IPS-20b (cell line): ENCODE results near the gene EHMT1.

ENCODE experiments used
- H3K27ac ChIP-seq: one replicate; pipeline ENCODE4 v1.5.1; 2013; ENCODE audit warnings: low read length
- H3K27me3 ChIP-seq: 2 replicates; pipeline ENCODE4 v1.6.1; 2013; ENCODE audit warnings: mild to moderate bottlenecking, low read length, inconsistent platforms; ENCODE audit not compliant: insufficient read depth
- H3K36me3 ChIP-seq: 2 replicates; pipeline ENCODE4 v1.6.1; 2013; ENCODE audit warnings: low read depth, mild to moderate bottlenecking, inconsistent platforms, low read length, moderate library complexity; ENCODE audit not compliant: insufficient read depth
- H3K4me1 ChIP-seq: 2 replicates; pipeline ENCODE4 v1.6.1; 2013; ENCODE audit warnings: mild to moderate bottlenecking, control low read depth, inconsistent platforms, low read length, moderate library complexity; ENCODE audit not compliant: insufficient read depth
- H3K4me3 ChIP-seq: 2 replicates; pipeline ENCODE4 v1.5.1; 2013; ENCODE audit warnings: mild to moderate bottlenecking, low read length, inconsistent platforms
- H3K9ac ChIP-seq: 2 replicates; pipeline ENCODE4 v1.6.1; 2013; ENCODE audit warnings: low read depth, mild to moderate bottlenecking, inconsistent platforms, low read length, moderate library complexity
- H3K9me3 ChIP-seq: 2 replicates; pipeline ENCODE4 v1.6.1; 2013; ENCODE audit warnings: mild to moderate bottlenecking, low read depth, low read length, inconsistent platforms; ENCODE audit not compliant: insufficient read depth

The EHMT1 gene

GRCh38 chr9:137610944-137611343 is 7.9 kb upstream of the EHMT1 start:
- Histone ChIP-seq H3K9ac (no peak overlapping the region), H3K4me3 (no peak overlapping the region), H3K9me3 (no peaks in the 10 kb centered on the region), H3K4me1 (peaks cover 7% of the 10 kb centered on the region; the same call in 1 of the 2 replicates), H3K27me3 (peaks cover 9% of the 10 kb centered on the region), H3K27ac (no peak overlapping the region), H3K36me3 (peaks cover 21% of the 10 kb centered on the region)

GRCh38 chr9:137611623-137612609 is 6.9 kb upstream of the EHMT1 start:
- peaks cover 30% of the 10 kb centered on the region for H3K36me3 ChIP-seq
- H3K4me3 ChIP-seq: no peak overlapping the region
- no peaks in the 10 kb centered on the region for H3K9me3 ChIP-seq
- H3K27ac ChIP-seq: no peak overlapping the region
- no peak overlapping the region for H3K9ac ChIP-seq
- H3K27me3 ChIP-seq: peaks cover 2% of the 10 kb centered on the region
- peaks cover 7% of the 10 kb centered on the region; the same call in 1 of the 2 replicates for H3K4me1 ChIP-seq

GRCh38 chr9:137612741-137613142 is 6.1 kb upstream of the EHMT1 start:
- Histone ChIP-seq H3K27ac (no peak overlapping the region), H3K4me3 (no peak overlapping the region), H3K9me3 (no peaks in the 10 kb centered on the region), H3K9ac (no peak overlapping the region), H3K36me3 (peaks cover 34% of the 10 kb centered on the region), H3K27me3 (no peaks in the 10 kb centered on the region), H3K4me1 (peaks cover 10% of the 10 kb centered on the region)

DNA sequence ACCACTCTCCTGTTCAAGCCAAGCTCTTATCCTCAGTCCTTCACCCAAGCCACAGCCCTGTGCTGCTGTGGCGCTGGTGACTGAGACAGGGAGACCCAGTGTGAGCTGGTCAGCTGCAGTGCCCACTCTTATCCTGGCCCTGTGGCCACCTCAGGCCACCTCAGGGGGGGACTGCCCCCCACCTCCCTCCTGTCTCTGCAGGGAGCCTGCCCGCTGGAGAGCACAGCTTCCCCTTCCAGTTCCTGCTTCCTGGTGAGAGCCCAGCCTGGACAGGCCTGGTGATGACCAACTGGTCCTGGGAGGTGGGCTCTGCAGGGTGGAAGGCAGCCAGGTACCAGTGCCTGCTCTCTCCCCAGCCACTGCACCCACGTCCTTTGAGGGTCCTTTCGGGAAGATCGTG is 5.5 kb upstream of the EHMT1 start:
- no peaks in the 10 kb centered on the region for H3K27me3 ChIP-seq
- H3K9ac ChIP-seq: no peak overlapping the region
- H3K9me3 ChIP-seq: no peaks in the 10 kb centered on the region
- H3K27ac ChIP-seq: no peak overlapping the region
- H3K4me3 ChIP-seq: no peak overlapping the region
- H3K36me3 ChIP-seq: peaks cover 34% of the 10 kb centered on the region
- H3K4me1 ChIP-seq: peaks cover 11% of the 10 kb centered on the region

- no peak overlapping the region for H3K9ac ChIP-seq
- H3K4me1 ChIP-seq: peaks cover 11% of the 10 kb centered on the region
Observed at GRCh38 chr9:137613738-137614523, 4.9 kb upstream of the EHMT1 start.

GRCh38 chr9:137614631-137615386 is 4.0 kb upstream of the EHMT1 start:
- peaks cover 11% of the 10 kb centered on the region for H3K4me1 ChIP-seq
- H3K9me3 ChIP-seq: no peaks in the 10 kb centered on the region
- H3K27me3 ChIP-seq: no peaks in the 10 kb centered on the region
- H3K27ac ChIP-seq: no peak overlapping the region
- H3K4me3 ChIP-seq: no peak overlapping the region
- no peak overlapping the region for H3K9ac ChIP-seq
- H3K36me3 ChIP-seq: peaks cover 34% of the 10 kb centered on the region

More at GRCh38 chr9:137613738-137614523, 4.9 kb upstream of the EHMT1 start:
- no peaks in the 10 kb centered on the region for H3K27me3 ChIP-seq
- no peaks in the 10 kb centered on the region for H3K9me3 ChIP-seq
- H3K27ac ChIP-seq: no peak overlapping the region
- peaks cover 34% of the 10 kb centered on the region for H3K36me3 ChIP-seq
- no peak overlapping the region for H3K4me3 ChIP-seq

DNA sequence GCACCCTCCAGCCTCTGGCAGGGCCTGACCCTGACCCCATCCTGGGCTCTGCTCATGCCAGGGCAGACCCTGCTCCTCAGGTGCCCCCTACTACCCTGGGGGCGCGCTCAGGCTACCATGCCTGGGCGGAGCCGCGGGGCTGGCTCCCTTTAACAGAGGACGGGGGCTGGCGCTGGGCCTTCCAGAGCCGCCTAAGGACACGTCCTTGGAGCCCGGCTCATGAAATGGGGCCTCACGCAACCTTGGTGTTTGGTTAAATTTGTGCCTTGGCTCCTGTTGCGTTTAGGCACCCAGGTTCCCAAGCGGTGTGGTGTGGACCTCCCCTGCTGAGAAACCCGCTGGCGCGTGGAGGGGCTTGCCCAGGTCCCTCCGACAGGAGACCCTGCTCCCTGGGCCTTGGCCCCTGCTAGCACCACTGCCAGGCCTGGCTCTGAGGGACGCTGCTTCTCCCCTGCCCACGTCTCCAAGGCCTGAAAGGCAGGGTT is 3.4 kb upstream of the EHMT1 start:
- no peaks in the 10 kb centered on the region for H3K9me3 ChIP-seq
- H3K9ac ChIP-seq: no peak overlapping the region
- H3K4me1 ChIP-seq: peaks cover 15% of the 10 kb centered on the region
- H3K36me3 ChIP-seq: peaks cover 35% of the 10 kb centered on the region
- no peak overlapping the region for H3K4me3 ChIP-seq
- no peak overlapping the region for H3K27ac ChIP-seq
- H3K27me3 ChIP-seq: no peaks in the 10 kb centered on the region

DNA sequence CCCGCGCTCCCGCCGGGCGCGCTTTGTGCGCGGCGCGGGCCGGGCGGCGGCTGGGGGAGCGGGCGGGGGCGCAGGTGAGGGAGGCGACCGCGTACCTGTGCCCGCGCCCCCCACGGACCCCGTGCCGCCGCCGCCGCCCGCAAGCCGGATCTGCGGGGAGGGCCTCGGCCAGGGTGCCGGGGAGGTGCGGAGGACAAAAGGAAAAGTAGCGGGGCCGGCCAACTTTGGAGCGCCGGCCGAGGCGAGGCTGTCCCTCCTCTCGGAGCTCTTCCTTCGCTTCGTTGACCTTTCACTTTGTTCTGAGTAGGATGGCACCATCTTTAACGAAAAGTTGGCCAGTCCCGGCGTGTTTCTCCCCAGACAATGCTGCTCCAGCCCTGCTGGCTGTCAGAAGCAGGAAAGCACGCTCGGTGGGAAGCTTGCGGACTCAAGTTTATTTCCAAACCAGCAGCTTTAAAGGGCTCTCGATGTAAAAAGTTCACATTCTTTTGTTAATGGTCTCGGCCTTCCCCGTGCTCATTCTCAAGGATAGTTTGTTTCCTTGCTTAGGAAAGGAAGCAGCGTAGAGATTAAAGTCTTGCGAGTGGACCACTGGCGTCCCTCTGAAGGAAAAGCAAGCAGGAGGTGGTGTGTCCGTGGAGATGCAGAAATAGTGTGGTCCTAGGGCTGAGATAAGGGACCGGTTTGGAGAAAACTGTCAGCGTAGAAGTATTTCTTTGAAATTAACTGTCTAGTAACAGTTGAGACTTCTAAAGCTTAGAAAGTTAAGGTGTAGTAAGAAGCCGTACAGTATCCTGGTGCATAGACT is 639 bp downstream of the EHMT1 start:
- Histone ChIP-seq H3K27ac (peak overlapping the region; percentile 21), H3K9ac (peak overlapping the region; percentile 94), H3K36me3 (peaks cover 37% of the 10 kb centered on the region), H3K4me1 (peaks cover 10% of the 10 kb centered on the region; the same call in 1 of the 2 replicates), H3K4me3 (peak overlapping the region; percentile 95), H3K27me3 (no peaks in the 10 kb centered on the region), H3K9me3 (no peaks in the 10 kb centered on the region)

DNA sequence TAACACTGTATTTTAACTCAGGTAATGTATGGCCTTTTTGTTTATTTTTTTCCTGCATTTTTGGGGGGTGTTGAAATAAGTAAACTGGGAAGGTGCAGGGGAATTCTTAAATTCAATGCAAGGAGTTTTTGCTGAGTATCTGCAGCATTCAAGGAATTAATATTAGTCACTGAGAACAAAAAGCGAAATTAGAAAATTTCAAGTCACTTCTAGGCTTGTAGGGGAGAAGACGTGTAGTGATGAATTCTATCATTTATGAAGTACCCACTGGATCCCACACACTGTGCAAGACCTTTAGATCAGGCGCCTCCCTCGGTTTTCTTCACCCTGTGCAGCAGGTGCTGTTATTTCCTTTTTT is 1.2 kb downstream of the EHMT1 start:
- peak overlapping the region; percentile 94 for H3K9ac ChIP-seq
- H3K27me3 ChIP-seq: no peaks in the 10 kb centered on the region
- H3K4me1 ChIP-seq: peaks cover 10% of the 10 kb centered on the region; the same call in 1 of the 2 replicates
- peak overlapping the region; percentile 95 for H3K4me3 ChIP-seq
- no peak overlapping the region for H3K27ac ChIP-seq
- H3K9me3 ChIP-seq: no peaks in the 10 kb centered on the region
- H3K36me3 ChIP-seq: peaks cover 32% of the 10 kb centered on the region

- H3K4me1 ChIP-seq: peaks cover 10% of the 10 kb centered on the region; the same call in 1 of the 2 replicates
- H3K36me3 ChIP-seq: peaks cover 26% of the 10 kb centered on the region
- no peak overlapping the region for H3K27ac ChIP-seq
- H3K9ac ChIP-seq: peak overlapping the region; percentile 18; the same call in 1 of the 2 replicates
- H3K4me3 ChIP-seq: peak overlapping the region; percentile 26; the same call in 1 of the 2 replicates
- no peaks in the 10 kb centered on the region for H3K9me3 ChIP-seq
- no peaks in the 10 kb centered on the region for H3K27me3 ChIP-seq
Observed at GRCh38 chr9:137620581-137620980, 1.8 kb downstream of the EHMT1 start.
